Kidney epithelial cell (primary cell): ENCODE results near the gene CASK. TPM values are rescaled to one million over a fixed set of nuclear protein-coding genes. Genes with fewer than 3 reads are reported as not detected.

ENCODE experiments used
- DNase-seq: peaks from one replicate; pipeline ENCODE4 v3.0.0-alpha.2; 2010; ENCODE audit warnings: low read depth
- H3K27me3 ChIP-seq: 2 replicates; pipeline ENCODE4 v1.6.0; 2011; ENCODE audit warnings: low read length; ENCODE audit not compliant: control insufficient read depth, insufficient read depth
- H3K36me3 ChIP-seq: 2 replicates; pipeline ENCODE4 v1.5.1; 2011; ENCODE audit warnings: low read length; ENCODE audit not compliant: control insufficient read depth, insufficient read depth
- H3K4me3 ChIP-seq: 2 replicates; pipeline ENCODE4 v1.5.1; 2011; ENCODE audit warnings: low read depth, mild to moderate bottlenecking, control low read depth, low read length
- total RNA-seq: library from RNA; depleted of rRNA; stranded (reverse); fragments of >200 nt; gene quantifications from 2 replicates; pipeline ENCODE4 v1.2.3, GENCODE V29; 2015
- TF ChIP-seq, protein P1 (sequence below): IDR thresholded peaks from 2 replicates; pipeline ENCODE4 v1.5.1; 2011; ENCODE audit warnings: mild to moderate bottlenecking, moderate library complexity, low read length, control low read depth, inconsistent platforms; ENCODE audit not compliant: insufficient read depth, poor library complexity, severe bottlenecking

The CASK gene
- total RNA-seq, 1 donor from 2014 or later = 69.1 TPM

DNA sequence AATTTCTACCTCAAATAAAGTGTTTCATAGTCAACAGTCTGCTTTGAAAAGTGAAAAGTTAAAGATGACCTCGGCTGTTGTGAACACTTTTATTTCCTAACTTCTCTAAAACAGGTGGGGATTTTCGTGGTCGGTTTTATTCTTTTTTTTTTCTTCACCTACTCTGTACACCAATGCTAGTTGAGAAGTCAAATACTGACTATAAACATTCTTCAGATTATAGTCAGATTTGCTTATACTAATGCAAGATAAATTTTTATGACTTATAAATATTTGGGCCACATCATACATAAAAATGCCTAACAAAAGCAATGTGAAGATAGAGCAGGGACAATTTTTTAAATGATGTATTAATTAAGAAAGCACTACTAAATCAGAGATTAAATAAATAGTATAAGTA is 332.7 kb downstream of the CASK start:
- H3K36me3 ChIP-seq = no peaks in the 10 kb centered on the region
- TF ChIP-seq, protein P1, sequence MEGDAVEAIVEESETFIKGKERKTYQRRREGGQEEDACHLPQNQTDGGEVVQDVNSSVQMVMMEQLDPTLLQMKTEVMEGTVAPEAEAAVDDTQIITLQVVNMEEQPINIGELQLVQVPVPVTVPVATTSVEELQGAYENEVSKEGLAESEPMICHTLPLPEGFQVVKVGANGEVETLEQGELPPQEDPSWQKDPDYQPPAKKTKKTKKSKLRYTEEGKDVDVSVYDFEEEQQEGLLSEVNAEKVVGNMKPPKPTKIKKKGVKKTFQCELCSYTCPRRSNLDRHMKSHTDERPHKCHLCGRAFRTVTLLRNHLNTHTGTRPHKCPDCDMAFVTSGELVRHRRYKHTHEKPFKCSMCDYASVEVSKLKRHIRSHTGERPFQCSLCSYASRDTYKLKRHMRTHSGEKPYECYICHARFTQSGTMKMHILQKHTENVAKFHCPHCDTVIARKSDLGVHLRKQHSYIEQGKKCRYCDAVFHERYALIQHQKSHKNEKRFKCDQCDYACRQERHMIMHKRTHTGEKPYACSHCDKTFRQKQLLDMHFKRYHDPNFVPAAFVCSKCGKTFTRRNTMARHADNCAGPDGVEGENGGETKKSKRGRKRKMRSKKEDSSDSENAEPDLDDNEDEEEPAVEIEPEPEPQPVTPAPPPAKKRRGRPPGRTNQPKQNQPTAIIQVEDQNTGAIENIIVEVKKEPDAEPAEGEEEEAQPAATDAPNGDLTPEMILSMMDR = no peak
- H3K27me3 ChIP-seq = no peaks in the 10 kb centered on the region
- H3K4me3 ChIP-seq = no peak overlapping the region
- DNase-seq = no peak

GRCh38 chrX:41589634-41590270 is 333.6 kb downstream of the CASK start:
- TF ChIP-seq, protein P1 = no peak
- H3K4me3 ChIP-seq = no peak overlapping the region
- H3K36me3 ChIP-seq = no peaks in the 10 kb centered on the region
- no peaks in the 10 kb centered on the region for H3K27me3 ChIP-seq
- peak; percentile 57 for DNase-seq

- H3K36me3 ChIP-seq = no peaks in the 10 kb centered on the region
- TF ChIP-seq, protein P1 = no peak
- no peaks in the 10 kb centered on the region for H3K27me3 ChIP-seq
- no peak overlapping the region for H3K4me3 ChIP-seq
- DNase-seq = no peak
Measured at GRCh38 chrX:41588271-41588670, 335.1 kb downstream of the CASK start.

DNA sequence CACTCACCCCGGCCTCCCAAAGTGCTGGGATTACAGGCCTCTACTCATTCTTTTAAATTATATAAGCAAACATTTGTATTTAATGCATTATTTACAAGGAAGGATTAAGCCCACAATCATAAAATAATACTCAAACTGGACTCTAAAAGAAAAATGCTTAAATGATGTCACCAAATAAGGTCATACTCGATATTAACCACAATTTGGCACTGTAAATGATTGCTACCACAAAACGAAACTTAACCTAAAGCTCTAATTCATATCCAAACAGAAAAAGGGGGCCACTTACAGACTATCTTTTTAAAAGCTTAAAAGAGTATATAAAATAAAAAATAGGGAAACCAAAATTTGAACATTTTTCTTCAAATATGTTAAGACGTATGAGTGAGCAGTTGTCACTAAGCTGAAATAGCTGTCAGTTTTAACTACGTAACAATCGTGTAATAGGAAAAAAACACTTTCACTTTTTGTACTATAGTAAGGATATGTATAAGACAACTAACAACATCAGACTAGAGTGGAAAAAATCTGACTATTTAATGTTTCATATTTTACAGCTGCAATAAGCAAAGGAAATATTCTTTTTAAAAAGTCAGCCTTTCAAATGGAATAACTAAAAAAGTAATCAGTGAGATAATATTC is 342.8 kb downstream of the CASK start:
- Histone ChIP-seq H3K36me3 (no peaks in the 10 kb centered on the region), H3K4me3 (no peak overlapping the region), H3K27me3 (no peaks in the 10 kb centered on the region)
- DNase-seq = no peak
- TF ChIP-seq, protein P1 = no peak

DNA sequence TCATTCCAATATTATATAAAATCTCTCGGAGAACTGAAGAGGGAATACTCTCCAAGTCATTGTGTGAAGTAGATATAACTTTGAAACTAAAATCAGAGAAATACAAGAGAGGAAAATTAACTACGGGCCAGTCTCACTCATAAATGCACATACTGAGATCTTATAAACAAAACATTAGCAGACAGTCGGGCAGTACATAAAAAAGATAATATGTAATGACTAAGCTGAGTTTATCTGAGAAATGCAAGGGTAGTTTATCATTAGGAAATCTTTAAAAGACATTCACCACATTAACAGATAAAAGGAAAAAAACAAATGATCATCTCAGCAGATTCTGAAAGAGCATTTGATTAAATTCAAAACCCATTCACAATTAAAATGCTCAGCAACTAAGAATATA is 359.5 kb downstream of the CASK start:
- TF ChIP-seq, protein P1 = no peak
- H3K36me3 ChIP-seq = no peaks in the 10 kb centered on the region
- H3K4me3 ChIP-seq = no peak overlapping the region
- no peaks in the 10 kb centered on the region for H3K27me3 ChIP-seq
- DNase-seq = no peak

DNA sequence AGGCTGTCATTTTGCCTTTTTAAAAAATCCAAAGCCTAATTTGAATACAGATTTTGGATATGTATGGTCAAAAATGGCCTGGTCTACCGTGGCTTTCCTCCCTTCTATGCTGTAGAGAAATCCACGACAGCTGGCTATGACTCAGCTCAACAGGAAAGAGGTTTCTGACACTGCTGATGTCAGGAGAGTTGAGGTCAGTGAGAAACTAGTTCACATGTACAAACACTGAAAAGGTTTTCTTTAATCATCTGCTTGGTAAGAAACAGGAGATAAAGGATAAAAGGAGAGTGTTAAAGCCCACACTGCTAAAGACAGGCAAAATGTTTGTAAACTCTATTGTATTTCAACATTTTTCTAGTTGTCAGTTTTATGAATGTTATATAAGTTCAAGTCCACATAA is 362.3 kb downstream of the CASK start:
- TF ChIP-seq, protein P1 = no peak
- peak; percentile 63 for DNase-seq
- Histone ChIP-seq H3K36me3 (no peaks in the 10 kb centered on the region), H3K4me3 (no peak overlapping the region), H3K27me3 (no peaks in the 10 kb centered on the region)
